ENCODE measurements around the gene PDAP1.
"Not testable (repeated sequence)": the region's sequence is repeated elsewhere in the genome, so short reads cannot be mapped to it uniquely, and the experiment has no call there.

GRCh38 chr7:99431756-99432540 lies 23.6 kb upstream of the PDAP1 start:
- not testable (repeated sequence) for TF ChIP-seq POLR2AphosphoS5, CEBPB (IDR thresholded peaks at IDR 0.05; ENCODE audit: low read depth, low read length)
- TF ChIP-seq, protein P1, sequence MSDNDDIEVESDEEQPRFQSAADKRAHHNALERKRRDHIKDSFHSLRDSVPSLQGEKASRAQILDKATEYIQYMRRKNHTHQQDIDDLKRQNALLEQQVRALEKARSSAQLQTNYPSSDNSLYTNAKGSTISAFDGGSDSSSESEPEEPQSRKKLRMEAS (IDR thresholded peaks at IDR 0.05): not testable (repeated sequence)
- TF ChIP-seq, protein P2, sequence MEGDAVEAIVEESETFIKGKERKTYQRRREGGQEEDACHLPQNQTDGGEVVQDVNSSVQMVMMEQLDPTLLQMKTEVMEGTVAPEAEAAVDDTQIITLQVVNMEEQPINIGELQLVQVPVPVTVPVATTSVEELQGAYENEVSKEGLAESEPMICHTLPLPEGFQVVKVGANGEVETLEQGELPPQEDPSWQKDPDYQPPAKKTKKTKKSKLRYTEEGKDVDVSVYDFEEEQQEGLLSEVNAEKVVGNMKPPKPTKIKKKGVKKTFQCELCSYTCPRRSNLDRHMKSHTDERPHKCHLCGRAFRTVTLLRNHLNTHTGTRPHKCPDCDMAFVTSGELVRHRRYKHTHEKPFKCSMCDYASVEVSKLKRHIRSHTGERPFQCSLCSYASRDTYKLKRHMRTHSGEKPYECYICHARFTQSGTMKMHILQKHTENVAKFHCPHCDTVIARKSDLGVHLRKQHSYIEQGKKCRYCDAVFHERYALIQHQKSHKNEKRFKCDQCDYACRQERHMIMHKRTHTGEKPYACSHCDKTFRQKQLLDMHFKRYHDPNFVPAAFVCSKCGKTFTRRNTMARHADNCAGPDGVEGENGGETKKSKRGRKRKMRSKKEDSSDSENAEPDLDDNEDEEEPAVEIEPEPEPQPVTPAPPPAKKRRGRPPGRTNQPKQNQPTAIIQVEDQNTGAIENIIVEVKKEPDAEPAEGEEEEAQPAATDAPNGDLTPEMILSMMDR (IDR thresholded peaks at IDR 0.05; ENCODE audit: control extremely low read depth in 1 of 3, insufficient read depth in 1 of 3, low read depth in 1 of 3, low read length in 3 of 3): not testable (repeated sequence)
